Neural crest cell (in vitro differentiated cells): ENCODE measurements around the gene ZNF287. TPM values are rescaled to one million over a fixed set of nuclear protein-coding genes. Genes with fewer than 3 reads are reported as not detected.
"Not testable (repeated sequence)": the region's sequence is repeated elsewhere in the genome, so short reads cannot be mapped to it uniquely, and the experiment has no call there.

Experiments used
- DNase-seq: peaks from one replicate; pipeline ENCODE4 v3.0.0; 2021; ENCODE audit warnings: low read depth, mixed read lengths, low spot score
- H3K27ac Mint-ChIP-seq: one replicate; pipeline ENCODE4 v1.8.0; 2021; ENCODE audit warnings: mild to moderate bottlenecking, mixed read lengths; ENCODE audit not compliant: unreplicated experiment
- H3K27me3 Mint-ChIP-seq: 2 replicates; pipeline ENCODE4 v1.8.0; 2021; ENCODE audit warnings: low read depth, mild to moderate bottlenecking, mixed read lengths
- H3K36me3 Mint-ChIP-seq: 2 replicates; pipeline ENCODE4 v1.8.0; 2021; ENCODE audit warnings: low read depth, mild to moderate bottlenecking, mixed read lengths
- H3K4me1 Mint-ChIP-seq: 2 replicates; pipeline ENCODE4 v1.8.0; 2021; ENCODE audit warnings: mixed read lengths
- H3K4me3 Mint-ChIP-seq: one replicate; pipeline ENCODE4 v1.8.0; 2021; ENCODE audit warnings: mild to moderate bottlenecking, mixed read lengths
- H3K9me3 Mint-ChIP-seq: 2 replicates; pipeline ENCODE4 v1.8.0; 2021; ENCODE audit warnings: mixed read lengths
- total RNA-seq: library from RNA; stranded (reverse); gene quantifications from 2 replicates; pipeline ENCODE4 v1.2.1, GENCODE V29; 2021
- TF ChIP-seq, protein P1 (sequence below): fragments of 200-600 bp; sonication (generic); conservative IDR thresholded peaks from 2 replicates; pipeline ENCODE4 v1.5.0; 2021; ENCODE audit warnings: antibody characterized with exemption, mild to moderate bottlenecking

The ZNF287 gene
- total RNA-seq, 1 donor from 2014 or later, result 16.6 TPM

DNA sequence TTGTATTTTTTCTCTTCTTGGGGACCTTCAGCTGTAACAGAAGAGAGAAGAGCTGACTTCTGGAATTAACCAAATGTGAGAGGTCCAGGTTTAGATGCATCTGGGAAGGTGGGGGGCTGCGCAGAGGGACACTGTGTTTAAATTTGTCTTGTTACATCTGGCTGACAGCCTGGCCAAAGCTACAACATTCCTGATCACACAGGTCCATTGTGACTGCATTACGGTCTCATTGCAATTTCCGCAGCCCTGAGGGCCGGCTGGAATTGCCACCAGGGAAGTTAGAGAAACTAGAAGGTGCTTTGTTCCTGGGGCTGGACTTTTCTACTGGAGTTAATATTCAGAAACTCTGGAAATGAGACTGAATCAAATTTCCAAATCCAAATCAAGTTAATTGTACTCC is 39.1 kb downstream of the ZNF287 start:
- no peak overlapping the region for H3K27ac Mint-ChIP-seq
- no peak for DNase-seq
- H3K36me3 Mint-ChIP-seq, result no peaks in the 10 kb centered on the region
- peaks cover 14% of the 10 kb centered on the region for H3K4me1 Mint-ChIP-seq
- H3K4me3 Mint-ChIP-seq, result peak overlapping the region; percentile 29
- peaks cover 3% of the 10 kb centered on the region for H3K27me3 Mint-ChIP-seq
- TF ChIP-seq, protein P1, sequence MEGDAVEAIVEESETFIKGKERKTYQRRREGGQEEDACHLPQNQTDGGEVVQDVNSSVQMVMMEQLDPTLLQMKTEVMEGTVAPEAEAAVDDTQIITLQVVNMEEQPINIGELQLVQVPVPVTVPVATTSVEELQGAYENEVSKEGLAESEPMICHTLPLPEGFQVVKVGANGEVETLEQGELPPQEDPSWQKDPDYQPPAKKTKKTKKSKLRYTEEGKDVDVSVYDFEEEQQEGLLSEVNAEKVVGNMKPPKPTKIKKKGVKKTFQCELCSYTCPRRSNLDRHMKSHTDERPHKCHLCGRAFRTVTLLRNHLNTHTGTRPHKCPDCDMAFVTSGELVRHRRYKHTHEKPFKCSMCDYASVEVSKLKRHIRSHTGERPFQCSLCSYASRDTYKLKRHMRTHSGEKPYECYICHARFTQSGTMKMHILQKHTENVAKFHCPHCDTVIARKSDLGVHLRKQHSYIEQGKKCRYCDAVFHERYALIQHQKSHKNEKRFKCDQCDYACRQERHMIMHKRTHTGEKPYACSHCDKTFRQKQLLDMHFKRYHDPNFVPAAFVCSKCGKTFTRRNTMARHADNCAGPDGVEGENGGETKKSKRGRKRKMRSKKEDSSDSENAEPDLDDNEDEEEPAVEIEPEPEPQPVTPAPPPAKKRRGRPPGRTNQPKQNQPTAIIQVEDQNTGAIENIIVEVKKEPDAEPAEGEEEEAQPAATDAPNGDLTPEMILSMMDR, result no peak
- H3K9me3 Mint-ChIP-seq, result no peaks in the 10 kb centered on the region

DNA sequence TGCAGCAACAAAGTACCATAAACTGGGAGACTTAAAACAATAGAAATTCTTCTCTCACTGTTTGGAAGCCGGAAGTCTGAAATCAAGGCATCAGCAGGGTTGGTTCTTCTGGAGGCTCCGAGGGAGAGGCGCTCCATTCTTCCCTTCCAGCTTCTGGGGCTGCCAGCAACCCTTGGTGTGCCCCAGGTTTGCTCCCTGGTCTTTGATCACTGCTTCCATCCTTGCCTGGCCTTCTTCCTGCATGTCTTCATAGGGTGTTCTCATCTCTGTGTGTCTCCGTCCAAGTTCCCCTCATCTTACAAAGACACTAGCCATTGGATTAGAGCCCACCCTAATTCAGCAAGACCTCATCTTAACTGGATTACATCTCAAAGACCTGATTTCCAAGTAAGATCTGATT is 41.7 kb downstream of the ZNF287 start:
- Mint-ChIP-seq H3K36me3 (no peaks in the 10 kb centered on the region), H3K4me1 (peaks cover 13% of the 10 kb centered on the region), H3K9me3 (no peaks in the 10 kb centered on the region), H3K27me3 (peaks cover 3% of the 10 kb centered on the region), H3K27ac (no peak overlapping the region), H3K4me3 (no peak overlapping the region)
- no peak for DNase-seq
- TF ChIP-seq, protein P1, result no peak

DNA sequence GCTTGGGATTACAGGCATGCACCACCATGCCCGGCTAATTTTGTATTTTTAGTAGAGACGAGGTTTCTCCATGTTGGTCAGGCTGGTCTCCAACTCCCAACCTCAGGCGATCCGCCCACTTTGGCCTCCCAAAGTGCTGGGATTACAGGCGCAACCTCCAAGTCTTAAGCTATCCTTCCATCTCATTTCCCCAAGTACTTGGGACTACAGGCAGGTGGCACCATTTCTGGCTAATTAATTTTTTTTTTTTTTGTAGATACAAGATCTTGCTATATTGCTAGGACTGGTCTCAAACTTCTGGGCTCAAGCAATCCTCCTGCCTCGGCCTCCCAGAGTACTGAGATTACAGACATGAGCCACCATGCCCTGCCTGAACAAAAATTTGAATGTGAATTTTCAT is 43.4 kb downstream of the ZNF287 start:
- TF ChIP-seq, protein P1, result peak; percentile 19
- peaks cover 17% of the 10 kb centered on the region for H3K4me1 Mint-ChIP-seq

DNA sequence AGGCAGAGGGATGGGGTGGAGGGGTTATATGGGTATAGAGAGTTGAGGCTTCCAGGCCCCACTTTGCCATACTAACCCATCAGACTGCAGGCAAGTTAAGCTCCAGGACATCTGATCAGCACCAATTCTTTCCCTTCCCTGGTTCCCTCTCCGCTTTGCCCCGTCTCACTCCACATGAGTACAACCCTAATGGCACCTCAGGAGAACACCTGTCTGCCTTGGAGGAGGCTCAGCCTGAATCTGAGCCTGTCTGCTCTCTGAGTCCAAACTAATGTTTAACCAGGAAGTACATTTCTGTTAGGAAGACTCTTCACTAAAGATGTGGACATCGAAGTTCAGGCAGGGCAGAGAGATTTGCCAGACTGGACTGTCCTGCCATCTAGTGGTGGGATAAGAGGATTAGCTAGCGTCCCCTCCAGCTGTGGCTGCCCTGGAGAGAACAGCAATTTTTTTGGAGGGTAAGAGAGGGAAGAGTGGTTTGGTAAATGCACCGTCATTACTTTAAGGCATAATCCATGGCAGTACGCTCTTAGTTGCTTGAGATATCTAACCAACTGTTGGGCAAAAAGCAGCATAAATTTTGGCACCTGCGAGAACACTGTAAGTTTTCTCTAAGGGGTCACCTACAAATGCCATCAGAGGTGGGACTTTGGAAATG is 47.8 kb downstream of the ZNF287 start:
- no peak overlapping the region for H3K27ac Mint-ChIP-seq
- TF ChIP-seq, protein P1, result peak; percentile 95
- H3K4me3 Mint-ChIP-seq, result no peak overlapping the region

More for the DNA sequence above, 43.4 kb downstream of the ZNF287 start:
- not testable (repeated sequence) for H3K27ac Mint-ChIP-seq, H3K9me3 Mint-ChIP-seq, H3K27me3 Mint-ChIP-seq, H3K4me3 Mint-ChIP-seq, DNase-seq, H3K36me3 Mint-ChIP-seq

DNA sequence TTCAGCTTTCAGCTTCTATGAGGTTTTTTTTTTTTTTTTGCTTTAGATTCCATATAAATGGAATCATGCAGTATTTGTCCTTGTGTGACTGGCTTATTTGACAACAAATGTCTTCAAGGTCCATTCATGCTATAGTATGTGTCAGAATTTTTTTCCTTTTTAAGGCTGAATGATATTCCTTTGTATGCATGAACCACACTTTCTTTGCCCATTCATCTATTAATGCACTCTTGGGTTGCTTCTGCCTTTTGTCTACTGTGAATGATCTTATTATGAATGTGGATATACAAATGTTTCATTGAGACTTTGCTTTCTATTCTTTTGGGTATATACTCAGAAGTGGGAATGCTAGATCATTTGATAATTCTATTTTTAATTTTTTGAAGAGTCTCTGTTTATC is 50.0 kb downstream of the ZNF287 start:
- H3K36me3 Mint-ChIP-seq, result no peaks in the 10 kb centered on the region
- peaks cover 33% of the 10 kb centered on the region for H3K4me1 Mint-ChIP-seq
- no peaks in the 10 kb centered on the region for H3K9me3 Mint-ChIP-seq
- H3K27me3 Mint-ChIP-seq, result no peaks in the 10 kb centered on the region
- TF ChIP-seq, protein P1, result no peak
- no peak overlapping the region for H3K27ac Mint-ChIP-seq
- no peak overlapping the region for H3K4me3 Mint-ChIP-seq
- no peak for DNase-seq

More for the DNA sequence above, 47.8 kb downstream of the ZNF287 start:
- peak; percentile 57 for DNase-seq
- Mint-ChIP-seq H3K36me3 (no peaks in the 10 kb centered on the region), H3K27me3 (no peaks in the 10 kb centered on the region), H3K4me1 (peaks cover 24% of the 10 kb centered on the region), H3K9me3 (no peaks in the 10 kb centered on the region)
